ENCODE results near the gene ITPR2.

The ITPR2 gene

DNA sequence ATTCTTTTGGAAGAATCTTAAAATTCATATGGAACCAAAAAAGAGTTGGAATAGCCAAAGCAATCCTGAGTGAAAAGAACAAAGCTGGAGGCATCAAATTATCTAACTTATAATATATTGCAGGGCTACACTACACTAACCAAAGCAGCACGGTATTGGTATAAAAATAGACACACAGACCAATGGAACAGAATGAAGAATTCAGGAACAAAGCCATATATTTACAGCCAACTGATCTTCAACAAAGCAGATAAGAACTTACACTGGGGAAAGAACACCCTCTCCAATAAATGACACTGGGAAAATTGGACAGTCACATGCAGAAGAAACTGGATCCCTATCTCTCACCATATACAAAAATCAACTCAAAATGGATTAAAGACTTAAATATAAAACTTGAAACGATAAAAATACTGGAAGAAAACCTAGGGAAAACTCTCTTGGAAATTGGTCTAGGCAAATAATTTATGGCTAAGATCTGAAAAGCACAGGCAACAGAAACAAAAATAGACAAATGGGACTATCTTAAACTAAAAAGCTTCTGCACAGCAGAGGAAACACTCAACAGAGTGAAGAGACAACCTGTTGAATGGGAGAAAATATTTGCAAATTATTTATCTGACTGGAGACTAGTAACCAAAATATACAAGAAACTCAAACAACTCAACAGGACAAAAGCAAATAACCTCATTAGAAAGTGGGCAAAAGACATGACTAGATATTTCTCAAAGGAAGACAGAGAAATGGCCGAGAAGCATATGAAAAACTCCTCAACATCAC lies 286.3 kb downstream of the ITPR2 start:
- no peak overlapping the region for H3K4me3 ChIP-seq (ENCODE audit: low read depth, low read length)
- no peak for TF ChIP-seq CTCF (IDR thresholded peaks at IDR 0.05; ENCODE audit: low read depth, low read length)

- TF ChIP-seq CTCF (IDR thresholded peaks at IDR 0.05; ENCODE audit: low read depth, low read length): no peak
- no peak overlapping the region for H3K4me3 ChIP-seq (ENCODE audit: low read depth, low read length)
These were observed 293.9 kb downstream of the ITPR2 start for GRCh38 chr12:26539131-26539530.

- H3K4me3 ChIP-seq (ENCODE audit: low read depth, low read length): no peak overlapping the region
- TF ChIP-seq CTCF (IDR thresholded peaks at IDR 0.05; ENCODE audit: low read depth, low read length): no peak
These were observed 295.3 kb downstream of the ITPR2 start for GRCh38 chr12:26537651-26538050.

DNA sequence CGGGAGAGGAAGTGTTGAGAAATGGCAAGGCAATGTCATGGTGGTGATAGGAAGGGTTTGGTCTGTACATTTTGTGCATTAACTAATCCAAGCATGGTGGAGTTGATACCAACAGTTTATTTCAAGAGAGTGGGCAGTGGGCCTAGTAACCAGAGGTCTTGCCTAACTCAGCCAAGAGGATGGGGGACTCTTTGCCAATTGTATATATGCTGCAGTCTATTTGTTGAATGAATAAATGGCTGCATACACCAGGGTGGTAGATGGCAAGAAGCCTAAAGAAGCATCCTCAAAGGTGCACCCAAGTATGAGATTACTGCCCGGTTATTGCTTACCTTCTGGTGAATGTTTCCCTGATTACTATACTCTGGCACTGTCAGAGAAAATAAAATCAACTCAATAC lies 295.9 kb downstream of the ITPR2 start:
- no peak overlapping the region for H3K4me3 ChIP-seq (ENCODE audit: low read depth, low read length)
- no peak for TF ChIP-seq CTCF (IDR thresholded peaks at IDR 0.05; ENCODE audit: low read depth, low read length)

- TF ChIP-seq CTCF (IDR thresholded peaks at IDR 0.05; ENCODE audit: low read depth, low read length): no peak
- H3K4me3 ChIP-seq (ENCODE audit: low read depth, low read length): no peak overlapping the region
These were observed 297.2 kb downstream of the ITPR2 start for GRCh38 chr12:26535826-26536225.

DNA sequence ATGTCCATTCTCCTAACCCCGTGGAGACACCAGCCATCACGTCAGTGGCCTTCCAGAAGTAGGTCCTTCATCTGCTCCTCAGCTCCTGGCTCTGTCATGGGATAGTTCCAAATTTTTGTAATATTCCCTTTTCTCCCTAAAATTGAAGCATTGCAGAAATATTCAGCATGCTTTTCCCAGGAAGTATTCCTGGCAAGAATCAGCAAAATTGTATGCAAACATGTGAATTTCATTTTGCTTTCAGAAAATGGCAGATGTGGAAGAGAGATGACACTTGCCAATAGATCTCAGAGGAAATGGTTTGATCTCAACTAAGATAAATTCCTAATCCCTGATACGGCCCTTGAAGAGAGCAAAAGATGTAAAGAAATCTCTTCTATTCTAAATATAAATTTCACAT lies 298.9 kb downstream of the ITPR2 start:
- no peak for TF ChIP-seq CTCF (IDR thresholded peaks at IDR 0.05; ENCODE audit: low read depth, low read length)
- no peak overlapping the region for H3K4me3 ChIP-seq (ENCODE audit: low read depth, low read length)

DNA sequence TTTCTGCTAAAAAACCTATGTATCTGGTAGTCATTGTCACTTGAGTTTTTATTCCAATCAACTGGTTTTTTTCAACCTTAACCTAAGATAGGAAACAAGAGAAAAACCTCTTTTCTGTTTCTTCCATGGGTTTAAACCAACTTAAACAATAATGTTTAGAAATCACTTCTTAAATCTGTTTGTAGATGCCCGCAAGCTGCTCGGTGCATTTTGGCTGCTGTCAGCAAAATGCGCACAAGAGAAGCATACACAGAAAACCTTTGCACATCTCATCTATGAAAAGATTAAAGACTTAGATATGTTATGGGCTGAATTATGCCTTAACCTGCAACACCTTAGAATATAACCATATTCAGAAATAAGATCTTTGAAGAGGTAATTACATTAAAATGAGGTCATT lies 299.8 kb downstream of the ITPR2 start:
- TF ChIP-seq CTCF (IDR thresholded peaks at IDR 0.05; ENCODE audit: low read depth, low read length): no peak
- H3K4me3 ChIP-seq (ENCODE audit: low read depth, low read length): no peak overlapping the region
